Left ventricle myocardium inferior (tissue), 1 donor: Measurements from ENCODE around the gene UBE2D4. TPM values are rescaled to one million over a fixed set of nuclear protein-coding genes. Genes with fewer than 3 reads are reported as not detected.
"Not testable (repeated sequence)": the region's sequence is repeated elsewhere in the genome, so short reads cannot be mapped to it uniquely, and the experiment has no call there.

Experiments
- DNase-seq: peaks from one replicate; pipeline ENCODE4 v3.0.0-alpha.2; 2020
- H3K27ac ChIP-seq: fragments of 200-600 bp; replicated peaks from 2 replicates; pipeline ENCODE4 v1.8.0; 2021
- H3K27me3 ChIP-seq: fragments of 200-600 bp; 2 replicates; pipeline ENCODE4 v1.8.0; 2021; ENCODE audit warnings: low read depth
- H3K36me3 ChIP-seq: fragments of 200-600 bp; 2 replicates; pipeline ENCODE4 v1.8.0; 2021
- H3K4me1 ChIP-seq: fragments of 200-600 bp; 2 replicates; pipeline ENCODE4 v1.8.0; 2021
- H3K4me3 ChIP-seq: fragments of 200-600 bp; 2 replicates; pipeline ENCODE4 v1.8.0; 2021; ENCODE audit warnings: mild to moderate bottlenecking, moderate library complexity
- H3K9me3 ChIP-seq: fragments of 200-600 bp; replicated peaks from 2 replicates; pipeline ENCODE4 v1.8.0; 2021
- intact Hi-C: fragments of 100-400 bp; cut with micrococcal nuclease; formaldehyde crosslinking; loops from one replicate; pipeline ENCODE4 v1.11.0; 2022
- total RNA-seq: library from RNA; stranded (reverse); fragmentation: NEBNext Ultra II Directional; extraction: Animal tissue kit (Norgen Biotek cat#: 25700); gene quantifications from one replicate; pipeline ENCODE4 v1.2.1, GENCODE V29; 2021
- TF ChIP-seq, protein P1 (sequence below): fragments of 200-600 bp; IDR thresholded peaks from 2 replicates; pipeline ENCODE4 v1.8.0; 2021; ENCODE audit warnings: antibody characterized with exemption, mild to moderate bottlenecking, borderline replicate concordance
- donor health status: DM: no; HTN: yes; CAD: no; lungs with severe emphysema.

Gene UBE2D4
- total RNA-seq, 1 donor from 2014 or later = 44.9 TPM

DNA sequence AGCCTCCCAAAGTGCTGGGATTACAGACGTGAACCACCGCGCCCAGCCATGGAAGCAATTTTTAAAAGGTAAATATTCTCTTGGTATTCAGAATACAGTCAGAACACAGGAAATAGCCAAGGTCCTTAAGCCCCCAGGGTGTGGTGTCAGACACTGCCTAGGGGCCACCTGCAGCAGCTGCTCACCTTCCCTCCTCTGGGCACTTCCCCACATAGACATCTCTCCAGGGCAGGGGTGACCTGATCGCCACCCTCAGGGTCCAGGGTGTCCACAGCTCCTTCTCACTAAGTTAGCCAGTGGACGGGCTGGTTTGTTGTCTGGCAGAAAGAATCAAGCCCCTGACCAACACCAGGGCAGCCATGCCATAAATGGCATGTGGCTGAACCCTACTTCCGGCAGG, 35.8 kb upstream of the UBE2D4 start:
- intact Hi-C loops = no loop called here
- TF ChIP-seq, protein P1, sequence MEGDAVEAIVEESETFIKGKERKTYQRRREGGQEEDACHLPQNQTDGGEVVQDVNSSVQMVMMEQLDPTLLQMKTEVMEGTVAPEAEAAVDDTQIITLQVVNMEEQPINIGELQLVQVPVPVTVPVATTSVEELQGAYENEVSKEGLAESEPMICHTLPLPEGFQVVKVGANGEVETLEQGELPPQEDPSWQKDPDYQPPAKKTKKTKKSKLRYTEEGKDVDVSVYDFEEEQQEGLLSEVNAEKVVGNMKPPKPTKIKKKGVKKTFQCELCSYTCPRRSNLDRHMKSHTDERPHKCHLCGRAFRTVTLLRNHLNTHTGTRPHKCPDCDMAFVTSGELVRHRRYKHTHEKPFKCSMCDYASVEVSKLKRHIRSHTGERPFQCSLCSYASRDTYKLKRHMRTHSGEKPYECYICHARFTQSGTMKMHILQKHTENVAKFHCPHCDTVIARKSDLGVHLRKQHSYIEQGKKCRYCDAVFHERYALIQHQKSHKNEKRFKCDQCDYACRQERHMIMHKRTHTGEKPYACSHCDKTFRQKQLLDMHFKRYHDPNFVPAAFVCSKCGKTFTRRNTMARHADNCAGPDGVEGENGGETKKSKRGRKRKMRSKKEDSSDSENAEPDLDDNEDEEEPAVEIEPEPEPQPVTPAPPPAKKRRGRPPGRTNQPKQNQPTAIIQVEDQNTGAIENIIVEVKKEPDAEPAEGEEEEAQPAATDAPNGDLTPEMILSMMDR = no peak
- DNase-seq = no peak
- Histone ChIP-seq H3K27ac (no peak overlapping the region), H3K9me3 (no peaks in the 10 kb centered on the region), H3K4me1 (peaks cover 63% of the 10 kb centered on the region), H3K36me3 (peaks cover 24% of the 10 kb centered on the region), H3K27me3 (no peaks in the 10 kb centered on the region), H3K4me3 (no peak overlapping the region)

DNA sequence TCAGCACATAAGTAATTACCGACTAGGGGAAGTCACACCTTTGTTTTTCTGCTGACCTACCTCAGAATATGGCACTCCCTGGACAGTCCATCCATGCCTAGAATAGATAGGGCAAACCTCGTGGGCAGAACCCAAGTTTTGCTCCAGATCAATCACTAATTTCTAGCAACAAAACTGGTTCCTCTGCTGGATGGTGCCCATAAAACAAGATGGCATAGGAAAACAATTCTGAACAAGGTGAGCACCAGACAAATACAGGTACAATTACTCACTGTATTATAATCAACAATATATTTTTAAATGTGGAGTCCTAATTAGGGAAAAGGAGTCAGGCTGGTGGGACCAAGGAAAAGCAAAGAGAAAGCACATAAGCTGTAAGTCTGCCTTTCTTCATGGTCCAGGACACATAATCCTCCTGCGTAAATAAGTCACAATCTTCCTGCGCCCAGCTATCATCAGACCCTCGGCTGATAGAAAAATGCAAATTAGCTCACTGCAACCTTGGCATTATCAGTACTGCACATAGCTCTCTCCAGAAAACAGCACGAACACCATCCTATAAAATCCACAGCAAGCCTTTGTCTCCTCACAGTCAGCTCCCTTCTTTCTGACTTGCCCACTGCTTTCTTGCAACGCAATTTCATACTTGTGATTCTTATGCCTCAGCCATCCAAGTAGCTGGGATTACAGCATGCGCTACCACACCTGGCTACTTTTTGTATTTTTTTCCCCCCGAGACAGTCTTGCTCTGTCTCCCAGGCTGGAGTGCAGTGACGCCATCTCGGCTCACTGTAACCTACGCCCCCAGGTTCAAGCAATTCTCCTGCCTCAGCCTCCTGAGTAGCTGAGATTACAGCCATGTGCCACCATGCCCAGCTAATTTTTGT, 34.9 kb upstream of the UBE2D4 start:
- peaks cover 16% of the 10 kb centered on the region for H3K36me3 ChIP-seq

GRCh38 chr7:43895847-43896415, 30.3 kb upstream of the UBE2D4 start:
- TF ChIP-seq, protein P1 = no peak
- H3K27ac ChIP-seq = no peak overlapping the region
- H3K4me3 ChIP-seq = no peak overlapping the region
- peaks cover 3% of the 10 kb centered on the region for H3K36me3 ChIP-seq
- no peak for DNase-seq
- intact Hi-C loops = no loop called here
- no peaks in the 10 kb centered on the region for H3K9me3 ChIP-seq
- H3K4me1 ChIP-seq = peaks cover 55% of the 10 kb centered on the region
- no peaks in the 10 kb centered on the region for H3K27me3 ChIP-seq

More for the DNA sequence above, 34.9 kb upstream of the UBE2D4 start:
- Histone ChIP-seq H3K27me3 (no peaks in the 10 kb centered on the region), H3K27ac (no peak overlapping the region), H3K4me3 (no peak overlapping the region), H3K9me3 (no peaks in the 10 kb centered on the region), H3K4me1 (peaks cover 63% of the 10 kb centered on the region)
- intact Hi-C loops = no loop called here
- DNase-seq = no peak
- TF ChIP-seq, protein P1 = no peak

- H3K27ac ChIP-seq, DNase-seq, H3K36me3 ChIP-seq, H3K4me3 ChIP-seq, H3K9me3 ChIP-seq, H3K27me3 ChIP-seq, intact Hi-C loops: not testable (repeated sequence)
- peaks cover 59% of the 10 kb centered on the region for H3K4me1 ChIP-seq
These were observed 27.7 kb upstream of the UBE2D4 start for GRCh38 chr7:43898571-43898970.

DNA sequence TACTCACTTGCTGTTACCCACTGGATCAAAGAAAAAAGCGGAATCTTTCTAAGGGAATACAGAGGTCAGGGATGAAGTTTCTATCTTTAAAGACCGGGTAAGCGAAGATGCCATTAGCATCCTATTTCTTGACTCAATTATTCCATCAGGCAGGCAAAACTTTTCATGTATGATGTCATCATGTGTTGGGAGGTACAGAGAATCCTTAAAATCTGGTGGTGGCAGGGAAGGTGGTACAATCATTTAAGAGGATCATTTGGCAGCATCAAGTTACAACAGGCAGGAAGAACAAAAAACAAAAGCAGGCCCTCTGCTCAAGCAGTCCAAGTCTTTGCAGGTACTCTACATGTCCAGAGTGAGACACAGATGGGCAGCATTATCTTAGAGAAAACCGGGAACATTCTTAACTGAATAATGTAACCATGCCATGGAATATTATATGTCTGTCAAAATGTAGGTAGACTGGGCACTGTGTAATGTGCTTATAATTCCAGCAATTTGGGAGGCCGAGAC, 23.6 kb upstream of the UBE2D4 start:
- no peak for DNase-seq
- no peaks in the 10 kb centered on the region for H3K27me3 ChIP-seq
- H3K9me3 ChIP-seq = no peaks in the 10 kb centered on the region
- H3K27ac ChIP-seq = no peak overlapping the region
- H3K4me3 ChIP-seq = no peak overlapping the region
- TF ChIP-seq, protein P1 = no peak
- peaks cover 73% of the 10 kb centered on the region for H3K4me1 ChIP-seq
- intact Hi-C loops = no loop called here
- H3K36me3 ChIP-seq = no peaks in the 10 kb centered on the region
